Thyroid gland (tissue), 4 donors: Measurements from ENCODE around the gene NPHS1.

Experiments used
- CTCF ChIP-seq, 6 experiments: fragments of 200-600 bp in 3 of 6; fragments of 450-650 bp in 3 of 6; sonication (generic) in 3 of 6; IDR thresholded peaks; one replicate each; pipeline ENCODE4 v1.5.1; 2016 to 2019; ENCODE audit warnings: antibody characterized with exemption in 6 of 6, mild to moderate bottlenecking in 2 of 6, inconsistent platforms in 1 of 6, moderate library complexity in 1 of 6
- POLR2A ChIP-seq, 2 donors: fragments of 450-650 bp; IDR thresholded peaks; one replicate each; pipeline ENCODE4 v1.6.1; 2017; ENCODE audit warnings: antibody characterized with exemption in 2 of 2, mild to moderate bottlenecking in 2 of 2, moderate library complexity in 1 of 2

GRCh38 chr19:35862528-35862927 is 10.2 kb upstream of the NPHS1 start:
- no peak for TF ChIP-seq CTCF (IDR thresholded peaks at IDR 0.05)
- no peak for TF ChIP-seq POLR2A (IDR thresholded peaks at IDR 0.05)
